Adrenal gland (tissue), 12 donors: ENCODE results near the gene FPGS. TPM values are rescaled to one million over a fixed set of nuclear protein-coding genes. Genes with fewer than 3 reads are reported as not detected.
A peak's percentile ranks its signal among the peaks of the same experiment; 100 is the strongest.

ENCODE experiments used
- DNase-seq, 7 donors: peaks; one replicate each; pipeline ENCODE4 v3.0.0-alpha.2; 2019 to 2020
- H3K27ac ChIP-seq, 5 donors: fragments of 200-600 bp; sonication (generic) in 4 of 5; 1 replicate in 3 of 5; 2 replicates in 2 of 5; pipeline versions ENCODE4 v1.5.1 to v1.8.0; 2016 to 2020; ENCODE audit warnings: mild to moderate bottlenecking in 1 of 5
- H3K27me3 ChIP-seq: fragments of 200-600 bp; 2 replicates; pipeline ENCODE4 v1.8.0; 2021
- H3K36me3 ChIP-seq, 2 donors: fragments of 200-600 bp; replicated peaks in 1 of 2; 1 replicate in 1 of 2; 2 replicates in 1 of 2; pipeline versions ENCODE4 v1.5.1 to v1.8.0; 2018 to 2022
- H3K4me1 ChIP-seq, 2 donors: fragments of 200-600 bp; replicated peaks in 1 of 2; 1 replicate in 1 of 2; 2 replicates in 1 of 2; pipeline versions ENCODE4 v1.5.1 to v1.8.0; 2018 to 2021
- H3K4me3 ChIP-seq, 4 donors: fragments of 200-600 bp; sonication (generic) in 3 of 4; one replicate each; pipeline ENCODE4 v1.5.1; 2016 to 2018
- H3K9me3 ChIP-seq, 3 donors: fragments of 200-600 bp; sonication (generic) in 1 of 3; replicated peaks in 1 of 3; 1 replicate in 2 of 3; 2 replicates in 1 of 3; pipeline versions ENCODE4 v1.5.1 to v1.8.0; 2016 to 2021
- CTCF ChIP-seq, 6 experiments: fragments of 450-650 bp in 4 of 6; fragments of 200-600 bp in 2 of 6; sonication (generic) in 1 of 6; IDR thresholded peaks; 1 replicate in 5 of 6; 2 replicates in 1 of 6; pipeline versions ENCODE4 v1.5.1 to v1.8.0; 2016 to 2021; ENCODE audit warnings: antibody characterized with exemption in 6 of 6, mild to moderate bottlenecking in 2 of 6, moderate library complexity in 1 of 6
- POLR2A ChIP-seq, 2 donors: fragments of 450-650 bp; IDR thresholded peaks; one replicate each; pipeline ENCODE4 v1.6.1; 2017; ENCODE audit warnings: antibody characterized with exemption in 2 of 2, mild to moderate bottlenecking in 2 of 2, moderate library complexity in 1 of 2
- WGBS, 4 donors: extraction: QIAGEN DNeasy Blood & Tissue Kit in 2 of 4; methylation state at CpG; one replicate each; pipeline versions ENCODE4 v1.1.5 to v1.1.7; 2013 to 2017; 5-methylcytosine and 5-hydroxymethylcytosine counted together
- intact Hi-C, 2 donors: fragments of 100-400 bp; cut with DNase I; formaldehyde crosslinking; loops; one replicate each; pipeline versions ENCODE4 v1.14.1 to v1.15.0; 2022 to 2023
- polyA plus RNA-seq, 3 donors: library from polyadenylated mRNA; stranded (reverse); fragments of 200-250 nt in 2 of 3; fragments of 350-450 nt in 1 of 3; fragmentation: Illumina TruSeq in 1 of 3; extraction: RNeasy Lipid Tissue Mini Kit (QIAGEN cat#74804) in 1 of 3; gene quantifications; one replicate each; pipeline ENCODE4 v1.2.3, GENCODE V29; 2013 to 2014
- total RNA-seq, 9 donors: library from RNA; depleted of rRNA in 4 of 9; stranded (reverse); fragments of >200 nt in 4 of 9; fragments of 120-200 nt in 1 of 9; fragmentation: NEBNext Ultra II Directional in 1 of 9; extraction: Animal tissue kit (Norgen Biotek cat#: 25700) in 1 of 9; gene quantifications; one replicate each; pipeline versions ENCODE4 v1.1.0 to v1.2.4, GENCODE V29; 2013 to 2023
- donor health status: healthy with polysubstance abuse.
- donor health status: Bipolar disorder and iron deficiency.
- donor health status: DM: yes; HTN: yes; CAD: no.
- donor health status: DM: no; HTN: no; CAD: no.
- donor health status: DM: no; HTN: no; CAD: no.
- donor health status: DM: yes; HTN: yes; CAD: no.

The FPGS gene
- total and polyA plus RNA-seq, 12 donors, result 31.1 to 359 (median 120) TPM

GRCh38 chr9:127826253-127826913 lies 23.7 kb downstream of the FPGS start:
- intact Hi-C loops, result no loop called here
- peaks cover 6 to 25% of the 10 kb centered on the region in 2 donors for H3K4me1 ChIP-seq
- H3K27ac ChIP-seq, result peak overlapping the region in 2 of 5 donors; percentile 52 to 84
- TF ChIP-seq POLR2A (IDR thresholded peaks at IDR 0.05) (no peak), CTCF (IDR thresholded peaks at IDR 0.05) (no peak)
- DNase-seq, result no peak
- no peak overlapping the region for H3K4me3 ChIP-seq
- WGBS, 4 donors, result 57 to 64% (median 61%) methylated on average over 2 to 7 of the region's 7 CpGs
- peaks cover 0 to 59% of the 10 kb centered on the region in 2 donors for H3K36me3 ChIP-seq
- H3K9me3 ChIP-seq, result no peaks in the 10 kb centered on the region
- no peaks in the 10 kb centered on the region for H3K27me3 ChIP-seq

- Histone ChIP-seq H3K27me3 (no peaks in the 10 kb centered on the region), H3K36me3 (peaks cover 0 to 44% of the 10 kb centered on the region in 2 donors), H3K9me3 (no peaks in the 10 kb centered on the region), H3K4me1 (peaks cover 9 to 40% of the 10 kb centered on the region in 2 donors), H3K4me3 (peak overlapping the region in 2 of 4 donors; percentile 13 to 21), H3K27ac (peak overlapping the region in 4 of 5 donors; percentile 2 to 84 (median 80))
- DNase-seq, result peak; percentile 85 to 95 (median 92)
- 2 to 16% (median 10%) methylated on average over 5 to 34 of the region's 34 CpGs for WGBS, 4 donors
- intact Hi-C loops, result no loop called here
- peak; percentile 58 to 80 for TF ChIP-seq POLR2A (IDR thresholded peaks at IDR 0.05)
- TF ChIP-seq CTCF (IDR thresholded peaks at IDR 0.05), result peak in 4 of 6 experiments; percentile 5 to 26 (median 18)
Measured at GRCh38 chr9:127828262-127829031, 25.8 kb downstream of the FPGS start.

GRCh38 chr9:127829205-127829906 lies 26.7 kb downstream of the FPGS start:
- Histone ChIP-seq H3K4me3 (no peak overlapping the region), H3K36me3 (peaks cover 0 to 37% of the 10 kb centered on the region in 2 donors), H3K27ac (peak overlapping the region in 4 of 5 donors; percentile 2 to 84 (median 74)), H3K27me3 (no peaks in the 10 kb centered on the region), H3K4me1 (peaks cover 9 to 49% of the 10 kb centered on the region in 2 donors), H3K9me3 (no peaks in the 10 kb centered on the region)
- TF ChIP-seq POLR2A (IDR thresholded peaks at IDR 0.05) (no peak), CTCF (IDR thresholded peaks at IDR 0.05) (no peak)
- intact Hi-C loops, result no loop called here
- no peak for DNase-seq
- WGBS, 4 donors, result 74 to 86% (median 80%) methylated on average over 4 to 6 of the region's 6 CpGs

GRCh38 chr9:127832248-127832647 lies 29.6 kb downstream of the FPGS start:
- Histone ChIP-seq H3K4me1 (peaks cover 19 to 76% of the 10 kb centered on the region in 2 donors), H3K36me3 (peaks cover 0 to 13% of the 10 kb centered on the region in 2 donors), H3K27me3 (no peaks in the 10 kb centered on the region), H3K4me3 (no peak overlapping the region), H3K27ac (peak overlapping the region in 3 of 5 donors; percentile 19 to 89 (median 57)), H3K9me3 (no peaks in the 10 kb centered on the region)
- intact Hi-C loops, result no loop called here
- WGBS, 4 donors, result 61 to 73% (median 67%) methylated on average over 7 of the region's 7 CpGs
- DNase-seq, result peak in 1 of 7 donors; percentile 8
- TF ChIP-seq CTCF (IDR thresholded peaks at IDR 0.05) (no peak), POLR2A (IDR thresholded peaks at IDR 0.05) (no peak)
